Osteoblast (primary cell): ENCODE data around the gene RBL2. TPM values are rescaled to one million over a fixed set of nuclear protein-coding genes. Genes with fewer than 3 reads are reported as not detected.

Experiments used
- DNase-seq: peaks from one replicate; pipeline ENCODE4 v3.0.0; 2011; ENCODE audit warnings: low spot score, mixed read lengths; ENCODE audit not compliant: insufficient read length; ENCODE audit errors: missing footprints
- H2AFZ ChIP-seq: 2 replicates; pipeline ENCODE4 v1.6.0; 2011; ENCODE audit warnings: mild to moderate bottlenecking, low read length
- H3K27ac ChIP-seq: 2 replicates; pipeline ENCODE4 v1.5.1; 2011; ENCODE audit warnings: mild to moderate bottlenecking, low read depth, low read length, moderate library complexity
- H3K27me3 ChIP-seq: 2 replicates; pipeline ENCODE4 v1.6.0; 2012; ENCODE audit warnings: mild to moderate bottlenecking, control low read depth, inconsistent platforms, low read length, moderate library complexity; ENCODE audit not compliant: insufficient read depth
- H3K36me3 ChIP-seq: 2 replicates; pipeline ENCODE4 v1.5.1; 2011; ENCODE audit warnings: mild to moderate bottlenecking, low read length, control low read depth, moderate library complexity; ENCODE audit not compliant: insufficient read depth
- H3K4me1 ChIP-seq: 2 replicates; pipeline ENCODE4 v1.5.1; 2011; ENCODE audit warnings: mild to moderate bottlenecking, low read length, control low read depth, moderate library complexity; ENCODE audit not compliant: insufficient read depth
- H3K4me2 ChIP-seq: 2 replicates; pipeline ENCODE4 v1.6.0; 2011; ENCODE audit warnings: mild to moderate bottlenecking, low read length; ENCODE audit not compliant: insufficient read depth
- H3K4me3 ChIP-seq: fragments of 200-600 bp; sonication (generic); 3 replicates; pipeline ENCODE4 v1.5.1; 2012; ENCODE audit warnings: mild to moderate bottlenecking, low read length, inconsistent platforms; ENCODE audit not compliant: insufficient read depth
- H3K79me2 ChIP-seq: 2 replicates; pipeline ENCODE4 v1.6.0; 2012; ENCODE audit warnings: mild to moderate bottlenecking, low read length, control low read depth, inconsistent platforms; ENCODE audit not compliant: insufficient read depth
- H3K9me3 ChIP-seq: 2 replicates; pipeline ENCODE4 v1.5.1; 2011; ENCODE audit warnings: low read depth, low read length, control low read depth
- H4K20me1 ChIP-seq: 2 replicates; pipeline ENCODE4 v1.6.0; 2012; ENCODE audit warnings: mild to moderate bottlenecking, low read length, control low read depth; ENCODE audit not compliant: insufficient read depth
- CTCF ChIP-seq: IDR thresholded peaks from 2 replicates; pipeline ENCODE4 v1.5.1; 2011; ENCODE audit warnings: mild to moderate bottlenecking, low read depth, low read length, moderate library complexity; ENCODE audit errors: extremely low read depth
- total RNA-seq: library from RNA; depleted of rRNA; stranded (reverse); fragments of >200 nt; gene quantifications from 2 replicates; pipeline ENCODE4 v1.2.3, GENCODE V29; 2012

Gene RBL2
- total RNA-seq, 1 donor, result 56.1 TPM

- no peak for DNase-seq
- no peaks in the 10 kb centered on the region for H3K79me2 ChIP-seq
- H3K9me3 ChIP-seq, result no peaks in the 10 kb centered on the region
- no peak for TF ChIP-seq CTCF
- H3K27me3 ChIP-seq, result no peaks in the 10 kb centered on the region
- no peak overlapping the region for H3K27ac ChIP-seq
- H4K20me1 ChIP-seq, result no peaks in the 10 kb centered on the region
- H3K36me3 ChIP-seq, result no peaks in the 10 kb centered on the region
- H3K4me1 ChIP-seq, result peaks cover 3% of the 10 kb centered on the region
- H2AFZ ChIP-seq, result no peak overlapping the region
- H3K4me2 ChIP-seq, result no peak overlapping the region
- no peak overlapping the region for H3K4me3 ChIP-seq
Observed at GRCh38 chr16:53523126-53523804, 89.0 kb downstream of the RBL2 start.

DNA sequence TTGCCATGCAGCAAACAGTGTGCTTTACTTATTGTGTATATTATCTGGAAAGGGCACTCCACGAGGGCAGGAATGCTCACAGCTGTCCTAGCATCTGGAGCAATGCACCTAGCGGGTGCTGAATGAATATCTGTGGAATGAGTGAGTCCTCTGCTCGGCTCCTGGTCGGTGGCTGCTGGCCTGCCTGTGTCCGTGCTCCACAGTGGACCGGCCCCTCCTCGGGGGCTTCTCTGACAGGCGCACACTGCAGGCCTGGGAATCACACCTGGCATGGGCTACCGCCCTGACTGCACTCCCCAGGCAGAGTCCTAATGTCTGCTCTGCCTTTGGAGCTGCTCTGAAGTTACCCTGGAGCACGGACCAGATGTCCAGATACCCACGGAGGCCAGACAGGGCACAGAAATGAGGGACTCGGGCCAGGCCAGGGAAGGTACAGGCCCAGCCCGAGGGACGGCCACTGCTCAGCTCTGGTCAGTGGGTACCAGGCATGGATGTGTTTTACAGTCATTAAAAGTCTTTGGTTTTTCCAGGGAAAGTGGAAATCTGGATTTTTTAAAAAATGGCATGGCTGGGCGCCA, 89.8 kb downstream of the RBL2 start:
- Histone ChIP-seq H3K9me3 (no peaks in the 10 kb centered on the region), H3K79me2 (no peaks in the 10 kb centered on the region), H3K4me2 (no peak overlapping the region), H3K4me1 (no peaks in the 10 kb centered on the region), H3K36me3 (no peaks in the 10 kb centered on the region), H3K27ac (no peak overlapping the region), H3K27me3 (no peaks in the 10 kb centered on the region), H3K4me3 (no peak overlapping the region), H4K20me1 (no peaks in the 10 kb centered on the region), H2AFZ (no peak overlapping the region)
- TF ChIP-seq CTCF, result no peak
- no peak for DNase-seq

DNA sequence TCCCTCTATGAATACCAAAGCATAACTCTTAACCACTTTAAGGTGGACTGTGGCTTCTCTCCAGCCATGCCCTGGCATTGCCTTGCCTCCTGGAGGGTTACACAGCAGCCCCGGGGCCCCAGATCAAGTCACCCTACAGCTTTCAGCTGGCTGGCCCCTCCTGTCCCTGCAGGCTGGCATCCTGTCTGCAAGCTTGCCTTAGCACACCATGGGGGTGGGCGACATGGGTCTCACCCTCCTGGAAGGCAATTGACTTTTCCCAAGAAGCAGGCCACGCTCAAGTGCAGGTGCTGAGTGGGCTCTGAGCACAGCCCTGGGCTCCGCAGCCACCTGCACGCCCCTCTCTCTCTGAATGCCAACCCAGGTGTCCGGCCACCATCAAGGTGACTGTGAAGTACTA, 94.5 kb downstream of the RBL2 start:
- Histone ChIP-seq H3K79me2 (no peaks in the 10 kb centered on the region), H3K27me3 (no peaks in the 10 kb centered on the region), H4K20me1 (no peaks in the 10 kb centered on the region), H3K4me3 (no peak overlapping the region), H3K9me3 (no peaks in the 10 kb centered on the region), H2AFZ (no peak overlapping the region), H3K4me1 (no peaks in the 10 kb centered on the region), H3K27ac (no peak overlapping the region), H3K36me3 (no peaks in the 10 kb centered on the region), H3K4me2 (no peak overlapping the region)
- TF ChIP-seq CTCF, result no peak
- DNase-seq, result no peak

- Histone ChIP-seq H3K4me3 (no peak overlapping the region), H3K4me1 (no peaks in the 10 kb centered on the region), H3K36me3 (no peaks in the 10 kb centered on the region), H3K27me3 (no peaks in the 10 kb centered on the region), H3K4me2 (no peak overlapping the region), H3K27ac (no peak overlapping the region), H3K9me3 (no peaks in the 10 kb centered on the region), H3K79me2 (no peaks in the 10 kb centered on the region), H2AFZ (no peak overlapping the region), H4K20me1 (no peaks in the 10 kb centered on the region)
- TF ChIP-seq CTCF, result no peak
- DNase-seq, result no peak
Observed at GRCh38 chr16:53529513-53529912, 95.2 kb downstream of the RBL2 start.
